DOHH2 (cell line): ENCODE data around the gene MTOR.

Experiments
- EZH2phosphoT487 ChIP-seq: fragments of 200-600 bp; sonication (generic); IDR thresholded peaks from 2 replicates; pipeline ENCODE4 v1.6.1; 2017; ENCODE audit warnings: borderline replicate concordance, mild to moderate bottlenecking, antibody characterized with exemption, low read length, moderate library complexity, mixed read lengths
- TF ChIP-seq, protein P1 (sequence below): fragments of 200-600 bp; sonication (generic); IDR thresholded peaks from one replicate; pipeline ENCODE4 v1.5.1; 2014; ENCODE audit warnings: antibody characterized with exemption, mild to moderate bottlenecking, low read depth, low read length; ENCODE audit not compliant: poor library complexity, severe bottlenecking

DNA sequence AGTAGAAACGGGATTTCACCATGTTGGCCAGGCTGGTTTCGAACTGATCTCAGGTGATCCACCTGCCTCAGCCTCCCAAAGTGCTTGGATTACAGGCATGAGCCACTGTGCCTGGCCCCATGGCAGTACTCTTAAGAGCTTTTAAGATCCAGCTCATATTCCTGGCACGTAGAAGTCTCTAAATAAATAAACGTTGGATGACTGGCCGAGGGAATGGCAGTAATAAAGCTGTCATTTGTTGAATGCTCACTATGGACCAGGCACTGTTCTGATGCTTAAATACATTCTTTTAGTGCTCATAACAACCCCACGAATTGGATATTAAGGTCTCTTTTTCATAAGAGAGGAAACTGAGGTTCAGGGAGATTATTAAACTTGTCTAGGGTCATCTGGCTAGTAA is 31.5 kb upstream of the MTOR start:
- TF ChIP-seq, protein P1, sequence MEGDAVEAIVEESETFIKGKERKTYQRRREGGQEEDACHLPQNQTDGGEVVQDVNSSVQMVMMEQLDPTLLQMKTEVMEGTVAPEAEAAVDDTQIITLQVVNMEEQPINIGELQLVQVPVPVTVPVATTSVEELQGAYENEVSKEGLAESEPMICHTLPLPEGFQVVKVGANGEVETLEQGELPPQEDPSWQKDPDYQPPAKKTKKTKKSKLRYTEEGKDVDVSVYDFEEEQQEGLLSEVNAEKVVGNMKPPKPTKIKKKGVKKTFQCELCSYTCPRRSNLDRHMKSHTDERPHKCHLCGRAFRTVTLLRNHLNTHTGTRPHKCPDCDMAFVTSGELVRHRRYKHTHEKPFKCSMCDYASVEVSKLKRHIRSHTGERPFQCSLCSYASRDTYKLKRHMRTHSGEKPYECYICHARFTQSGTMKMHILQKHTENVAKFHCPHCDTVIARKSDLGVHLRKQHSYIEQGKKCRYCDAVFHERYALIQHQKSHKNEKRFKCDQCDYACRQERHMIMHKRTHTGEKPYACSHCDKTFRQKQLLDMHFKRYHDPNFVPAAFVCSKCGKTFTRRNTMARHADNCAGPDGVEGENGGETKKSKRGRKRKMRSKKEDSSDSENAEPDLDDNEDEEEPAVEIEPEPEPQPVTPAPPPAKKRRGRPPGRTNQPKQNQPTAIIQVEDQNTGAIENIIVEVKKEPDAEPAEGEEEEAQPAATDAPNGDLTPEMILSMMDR = no peak
- TF ChIP-seq EZH2phosphoT487 = no peak
